Tibial nerve (tissue), 3 donors: Measurements from ENCODE around the gene PDXP.

Experiments
- POLR2A ChIP-seq, 2 donors: fragments of 450-650 bp; IDR thresholded peaks; one replicate each; pipeline ENCODE4 v1.6.1; 2017; ENCODE audit warnings: antibody characterized with exemption in 2 of 2, mild to moderate bottlenecking in 2 of 2, moderate library complexity in 2 of 2
- TF ChIP-seq, protein P1 (sequence below), 5 experiments: fragments of 200-600 bp in 3 of 5; fragments of 450-650 bp in 2 of 5; sonication (generic) in 3 of 5; IDR thresholded peaks; one replicate each; pipeline ENCODE4 v1.5.1; 2016 to 2019; ENCODE audit warnings: antibody characterized with exemption in 5 of 5, mild to moderate bottlenecking in 3 of 5, moderate library complexity in 2 of 5

DNA sequence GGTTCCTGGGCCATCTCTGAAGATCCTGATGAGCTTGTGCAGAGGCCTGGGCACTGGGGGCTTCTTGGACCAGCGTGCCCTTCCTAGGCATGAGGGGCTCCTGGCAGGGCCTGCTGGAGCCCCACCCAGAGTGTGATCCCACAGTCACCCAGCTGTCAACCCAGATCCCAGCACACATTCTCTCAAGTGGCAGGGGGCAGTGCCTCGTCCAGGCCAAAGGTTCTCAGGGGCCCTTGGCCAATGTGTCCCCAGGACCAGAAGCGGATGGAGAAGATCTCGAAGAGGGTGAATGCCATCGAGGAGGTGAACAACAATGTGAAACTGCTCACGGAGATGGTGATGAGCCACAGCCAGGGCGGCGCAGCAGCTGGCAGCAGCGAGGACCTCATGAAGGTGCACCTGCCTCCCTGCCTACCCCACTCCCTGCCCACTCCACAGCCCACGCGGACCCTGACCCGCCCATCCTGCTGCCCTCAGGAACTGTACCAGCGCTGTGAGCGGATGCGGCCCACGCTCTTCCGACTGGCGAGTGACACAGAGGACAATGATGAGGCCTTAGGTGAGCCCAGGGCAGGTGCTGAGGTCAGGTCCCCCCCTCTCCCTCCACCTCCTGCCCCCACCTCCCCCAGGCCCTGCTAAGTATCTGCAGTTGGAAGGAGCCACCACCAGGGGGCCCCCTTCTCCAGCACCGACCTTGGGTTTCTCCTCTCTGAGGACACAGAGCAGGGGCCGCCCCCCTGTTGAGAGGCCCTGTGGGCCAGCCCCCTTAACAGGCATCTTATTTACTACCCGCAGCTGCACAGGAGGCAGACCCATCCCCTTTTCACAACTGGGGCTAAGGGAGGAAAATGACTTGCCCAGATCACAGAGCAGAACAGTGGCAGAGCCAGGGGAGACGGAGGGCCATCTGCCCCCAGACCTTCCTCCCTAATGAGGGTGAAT, 35.2 kb upstream of the PDXP start:
- TF ChIP-seq, protein P1, sequence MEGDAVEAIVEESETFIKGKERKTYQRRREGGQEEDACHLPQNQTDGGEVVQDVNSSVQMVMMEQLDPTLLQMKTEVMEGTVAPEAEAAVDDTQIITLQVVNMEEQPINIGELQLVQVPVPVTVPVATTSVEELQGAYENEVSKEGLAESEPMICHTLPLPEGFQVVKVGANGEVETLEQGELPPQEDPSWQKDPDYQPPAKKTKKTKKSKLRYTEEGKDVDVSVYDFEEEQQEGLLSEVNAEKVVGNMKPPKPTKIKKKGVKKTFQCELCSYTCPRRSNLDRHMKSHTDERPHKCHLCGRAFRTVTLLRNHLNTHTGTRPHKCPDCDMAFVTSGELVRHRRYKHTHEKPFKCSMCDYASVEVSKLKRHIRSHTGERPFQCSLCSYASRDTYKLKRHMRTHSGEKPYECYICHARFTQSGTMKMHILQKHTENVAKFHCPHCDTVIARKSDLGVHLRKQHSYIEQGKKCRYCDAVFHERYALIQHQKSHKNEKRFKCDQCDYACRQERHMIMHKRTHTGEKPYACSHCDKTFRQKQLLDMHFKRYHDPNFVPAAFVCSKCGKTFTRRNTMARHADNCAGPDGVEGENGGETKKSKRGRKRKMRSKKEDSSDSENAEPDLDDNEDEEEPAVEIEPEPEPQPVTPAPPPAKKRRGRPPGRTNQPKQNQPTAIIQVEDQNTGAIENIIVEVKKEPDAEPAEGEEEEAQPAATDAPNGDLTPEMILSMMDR (IDR thresholded peaks at IDR 0.05): peak; percentile 58 to 97 (median 87)
- TF ChIP-seq POLR2A (IDR thresholded peaks at IDR 0.05): no peak
